Activated effector memory CD4-positive, alpha-beta T cell treated with anti-CD3 and anti-CD28 coated beads, Interleukin-2, amount 50 U/mL, for 16 hours (primary cell): ENCODE measurements around the gene P3H3.

Source experiments
- DNase-seq: peaks from one replicate; pipeline ENCODE4 v3.0.0-alpha.2; 2020

The P3H3 gene

GRCh38 chr12:6809056-6809455, 19.2 kb upstream of the P3H3 start:
- DNase-seq = no peak

DNA sequence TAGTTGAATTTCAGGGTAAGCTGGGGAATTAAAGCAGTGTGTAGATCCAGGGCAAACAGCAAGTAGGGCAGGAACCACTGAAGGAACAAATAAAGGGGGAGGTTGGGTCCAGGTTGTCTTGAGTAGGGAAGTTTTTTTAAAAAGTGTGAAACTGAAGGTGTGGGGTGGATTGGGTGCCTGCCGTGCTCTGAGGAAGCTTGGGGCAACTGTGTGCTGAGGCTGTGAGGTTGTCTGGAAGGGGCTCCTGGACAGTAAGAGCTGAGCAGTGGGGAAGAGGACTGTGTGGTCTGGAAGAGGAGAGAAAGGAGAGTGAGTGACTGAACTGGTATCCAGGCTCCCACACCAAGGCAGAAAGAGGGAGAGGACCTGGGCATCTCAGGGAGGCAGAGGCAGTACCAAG, 17.4 kb upstream of the P3H3 start:
- no peak for DNase-seq

DNA sequence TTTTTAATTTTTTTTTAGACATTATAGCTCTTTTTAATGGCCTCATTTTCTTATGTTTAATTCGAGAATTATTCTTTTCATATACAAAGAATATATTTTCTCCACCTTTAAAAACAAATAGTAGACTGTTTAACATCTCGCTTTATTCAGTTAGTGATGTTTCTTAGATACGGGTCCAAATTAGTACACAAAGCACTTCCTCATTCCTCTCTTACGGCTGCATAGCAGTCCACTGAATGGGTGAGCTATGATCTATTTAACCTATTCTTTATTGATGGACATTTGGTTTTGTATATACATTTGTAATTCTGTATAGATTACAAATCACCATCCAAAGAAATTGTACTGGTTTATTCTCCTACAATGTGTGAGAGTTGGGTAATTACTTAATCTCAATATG, 14.8 kb upstream of the P3H3 start:
- DNase-seq = no peak

GRCh38 chr12:6816598-6816997, 11.6 kb upstream of the P3H3 start:
- DNase-seq = no peak

DNA sequence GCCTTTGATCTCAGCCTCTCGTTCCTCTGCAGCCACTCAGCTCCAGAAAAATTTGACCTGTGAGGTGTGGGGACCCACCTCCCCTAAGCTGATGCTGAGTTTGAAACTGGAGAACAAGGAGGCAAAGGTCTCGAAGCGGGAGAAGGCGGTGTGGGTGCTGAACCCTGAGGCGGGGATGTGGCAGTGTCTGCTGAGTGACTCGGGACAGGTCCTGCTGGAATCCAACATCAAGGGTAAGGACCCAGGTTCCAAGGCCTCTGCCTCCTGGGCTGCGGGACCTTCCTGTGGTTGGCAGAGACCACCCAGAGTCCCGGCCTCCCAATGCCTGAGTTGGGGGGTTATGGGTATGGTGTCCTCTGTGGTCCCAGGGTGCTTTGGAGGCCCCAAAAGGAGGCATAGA, 11.1 kb upstream of the P3H3 start:
- DNase-seq = no peak

GRCh38 chr12:6817662-6818157, 10.5 kb upstream of the P3H3 start:
- DNase-seq = no peak

GRCh38 chr12:6818222-6818621, 10.0 kb upstream of the P3H3 start:
- no peak for DNase-seq

DNA sequence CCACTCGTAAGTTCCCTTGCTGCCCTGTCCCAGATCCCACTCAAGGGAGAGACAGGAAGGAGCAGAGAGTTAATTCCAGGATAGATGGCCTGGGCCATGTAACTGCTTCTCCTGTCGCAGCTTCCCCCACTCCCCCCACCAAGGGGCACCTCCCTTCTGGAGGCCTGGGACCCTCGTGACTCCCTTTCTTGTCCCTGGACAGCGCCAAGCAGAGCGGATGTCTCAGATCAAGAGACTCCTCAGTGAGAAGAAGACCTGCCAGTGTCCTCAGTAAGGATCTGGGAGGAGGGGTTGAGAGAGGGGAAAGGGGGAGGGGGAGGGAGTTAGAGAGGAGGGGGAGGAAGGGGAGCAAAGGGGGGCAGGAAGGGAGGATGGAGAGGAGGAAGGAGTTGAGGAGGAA, 9.6 kb upstream of the P3H3 start:
- no peak for DNase-seq

DNA sequence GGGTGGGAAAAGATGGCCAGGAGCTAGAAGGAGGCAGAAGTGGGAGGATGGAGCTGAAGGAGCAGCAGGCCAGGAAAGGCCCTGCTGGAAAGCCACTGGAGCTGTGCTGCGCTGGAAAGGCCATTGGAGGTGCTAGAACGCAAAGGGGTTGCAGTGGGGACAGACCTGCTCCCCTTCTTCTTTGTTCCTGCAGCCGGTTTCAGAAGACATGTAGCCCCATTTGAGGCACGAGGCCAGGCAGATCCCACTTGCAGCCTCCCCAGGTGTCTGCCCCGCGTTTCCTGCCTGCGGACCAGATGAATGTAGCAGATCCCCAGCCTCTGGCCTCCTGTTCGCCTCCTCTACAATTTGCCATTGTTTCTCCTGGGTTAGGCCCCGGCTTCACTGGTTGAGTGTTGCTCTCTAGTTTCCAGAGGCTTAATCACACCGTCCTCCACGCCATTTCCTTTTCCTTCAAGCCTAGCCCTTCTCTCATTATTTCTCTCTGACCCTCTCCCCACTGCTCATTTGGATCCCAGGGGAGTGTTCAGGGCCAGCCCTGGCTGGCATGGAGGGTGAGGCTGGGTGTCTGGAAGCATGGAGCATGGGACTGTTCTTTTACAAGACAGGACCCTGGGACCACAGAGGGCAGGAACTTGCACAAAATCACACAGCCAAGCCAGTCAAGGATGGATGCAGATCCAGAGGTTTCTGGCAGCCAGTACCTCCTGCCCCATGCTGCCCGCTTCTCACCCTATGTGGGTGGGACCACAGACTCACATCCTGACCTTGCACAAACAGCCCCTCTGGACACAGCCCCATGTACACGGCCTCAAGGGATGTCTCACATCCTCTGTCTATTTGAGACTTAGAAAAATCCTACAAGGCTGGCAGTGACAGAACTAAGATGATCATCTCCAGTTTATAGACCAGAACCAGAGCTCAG, 8.8 kb upstream of the P3H3 start:
- DNase-seq = no peak

GRCh38 chr12:6820166-6820565, 8.0 kb upstream of the P3H3 start:
- DNase-seq = no peak

GRCh38 chr12:6821591-6822425, 6.4 kb upstream of the P3H3 start, which contains the start of gene GPR162:
Gene GPR162, plus strand, starts transcription at chr12:6821821. Its CDS starts 2,078 bp downstream, at chr12:6823899.
- no peak for DNase-seq

- no peak for DNase-seq
Observed at GRCh38 chr12:6822426-6823135, 5.6 kb upstream of the P3H3 start.

GRCh38 chr12:6823182-6824084, 4.8 kb upstream of the P3H3 start:
- no peak for DNase-seq

DNA sequence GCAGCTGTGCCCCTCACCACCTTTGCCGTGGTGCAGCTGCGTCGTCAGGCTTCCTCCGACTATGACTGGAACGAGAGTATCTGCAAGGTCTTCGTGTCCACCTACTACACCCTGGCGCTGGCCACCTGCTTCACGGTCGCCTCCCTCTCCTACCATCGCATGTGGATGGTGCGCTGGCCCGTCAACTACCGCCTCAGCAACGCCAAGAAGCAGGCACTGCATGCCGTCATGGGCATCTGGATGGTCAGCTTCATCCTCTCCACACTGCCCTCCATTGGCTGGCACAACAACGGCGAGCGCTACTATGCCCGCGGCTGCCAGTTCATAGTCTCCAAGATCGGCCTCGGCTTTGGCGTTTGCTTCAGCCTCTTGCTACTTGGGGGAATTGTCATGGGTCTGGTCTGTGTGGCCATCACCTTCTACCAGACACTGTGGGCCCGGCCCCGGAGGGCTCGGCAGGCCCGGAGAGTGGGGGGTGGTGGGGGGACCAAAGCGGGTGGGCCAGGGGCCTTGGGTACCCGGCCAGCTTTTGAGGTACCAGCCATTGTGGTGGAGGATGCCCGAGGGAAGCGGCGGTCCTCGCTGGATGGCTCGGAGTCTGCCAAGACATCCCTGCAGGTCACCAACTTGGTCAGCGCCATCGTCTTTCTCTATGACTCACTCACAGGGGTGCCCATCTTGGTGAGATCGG, 4.0 kb upstream of the P3H3 start:
- DNase-seq = no peak

GRCh38 chr12:6824901-6825381, 3.3 kb upstream of the P3H3 start:
- no peak for DNase-seq

- DNase-seq = peak; percentile 93
Observed at GRCh38 chr12:6825398-6826124, 2.6 kb upstream of the P3H3 start.

- DNase-seq = no peak
Observed at GRCh38 chr12:6826125-6826733, 2.0 kb upstream of the P3H3 start.

DNA sequence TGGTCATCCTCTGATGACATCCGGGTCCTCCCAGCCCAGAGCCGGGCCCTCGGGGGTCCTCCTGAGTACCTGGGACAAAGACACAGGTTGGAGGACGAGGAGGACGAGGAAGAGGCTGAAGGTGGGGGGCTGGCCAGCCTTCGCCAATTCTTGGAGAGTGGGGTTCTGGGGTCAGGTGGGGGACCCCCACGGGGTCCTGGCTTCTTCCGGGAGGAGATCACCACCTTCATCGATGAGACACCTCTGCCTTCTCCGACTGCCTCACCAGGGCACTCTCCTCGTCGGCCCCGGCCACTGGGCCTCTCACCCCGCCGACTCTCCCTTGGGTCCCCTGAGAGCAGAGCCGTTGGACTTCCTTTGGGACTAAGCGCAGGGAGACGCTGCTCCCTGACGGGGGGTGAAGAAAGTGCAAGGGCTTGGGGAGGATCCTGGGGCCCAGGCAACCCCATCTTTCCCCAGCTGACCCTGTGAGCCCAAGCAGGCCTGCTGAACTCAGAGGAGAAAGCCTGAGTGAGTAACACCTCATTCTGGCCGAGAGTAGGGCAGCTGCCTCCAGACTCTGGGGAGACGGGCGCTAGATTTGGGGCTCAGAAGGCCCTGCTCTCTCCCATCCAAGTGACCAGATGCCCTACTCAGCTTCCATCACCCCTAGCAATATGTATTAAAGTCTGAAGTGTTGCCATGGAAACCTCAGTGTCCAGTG, 1.3 kb upstream of the P3H3 start:
- no peak for DNase-seq

DNA sequence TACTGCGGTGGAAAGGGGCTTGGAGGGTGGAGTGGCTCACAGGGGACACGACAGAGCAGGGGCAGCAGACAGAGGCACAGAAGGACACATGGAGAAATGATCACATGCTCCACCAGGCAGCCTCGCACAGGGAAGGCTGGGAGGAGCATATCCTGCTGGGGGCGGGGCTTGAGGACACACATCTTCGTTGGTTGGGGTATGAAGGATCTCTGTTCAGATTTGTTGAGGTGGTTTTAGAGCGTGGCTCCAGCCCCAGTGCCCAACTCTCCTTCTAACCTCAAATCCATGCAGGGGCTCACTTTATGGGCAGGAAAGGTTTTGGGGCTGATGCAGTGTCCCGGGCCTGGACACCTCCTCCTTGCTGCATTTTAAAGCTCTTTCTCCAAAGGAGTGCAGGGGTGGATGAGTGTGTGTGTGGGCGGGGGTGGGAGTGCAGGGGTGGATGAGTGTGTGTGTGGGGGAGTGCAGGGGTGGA, 733 bp upstream of the P3H3 start:
- DNase-seq = peak; percentile 78
